H54 (cell line): ENCODE data around the gene THEM5.
"Not testable (repeated sequence)": the region's sequence is repeated elsewhere in the genome, so short reads cannot be mapped to it uniquely, and the experiment has no call there.

Source experiments
- DNase-seq: peaks from one replicate; pipeline ENCODE4 v3.0.0; 2011; ENCODE audit warnings: low spot score, mixed read lengths; ENCODE audit not compliant: insufficient read length
- FAIRE-seq: peaks from 3 replicates; lab custom pipeline; 2011; peaks lifted over from hg19 to GRCh38; lab: Jason Lieb, UNC
- POLR2A ChIP-seq: IDR thresholded peaks from 2 replicates; pipeline ENCODE4 v1.6.1; 2011; ENCODE audit warnings: low read depth, mild to moderate bottlenecking, low read length

Gene THEM5

DNA sequence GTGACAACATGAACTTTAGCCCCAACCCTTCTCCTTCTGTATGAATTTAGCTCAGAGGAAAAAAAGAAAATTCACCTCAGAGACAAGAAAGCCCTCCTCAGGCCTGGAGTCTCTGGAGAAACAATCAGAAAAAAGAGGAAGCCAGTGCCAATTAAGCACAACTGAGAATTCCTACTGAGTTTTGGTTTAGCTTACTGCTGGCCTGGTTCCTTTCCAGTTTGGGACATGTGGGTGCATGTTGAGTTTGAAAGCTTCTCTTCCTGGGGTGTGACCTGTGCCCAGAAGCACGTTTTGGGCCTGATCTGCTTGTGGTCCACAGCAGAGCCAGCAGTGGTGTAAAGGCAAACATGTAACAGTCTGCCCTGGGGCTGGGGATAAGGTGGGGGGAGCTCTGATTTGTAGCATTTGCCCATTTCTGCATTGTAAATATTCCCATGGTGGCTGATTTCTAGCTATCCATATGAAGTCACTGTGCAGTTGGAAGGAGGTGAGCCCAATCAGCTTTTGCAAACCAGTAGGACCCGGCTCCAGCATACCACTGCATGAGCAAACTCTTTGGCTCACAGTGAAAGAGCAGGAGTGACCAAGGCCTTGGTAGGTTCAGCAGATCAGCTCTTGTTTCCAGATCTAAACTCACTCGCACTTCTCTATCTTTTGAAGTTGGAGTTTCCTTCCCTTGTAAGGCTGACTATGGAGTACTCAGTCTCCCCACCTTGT, 4.7 kb upstream of the THEM5 start:
- FAIRE-seq (no peak), DNase-seq (no peak)
- no peak for TF ChIP-seq POLR2A

DNA sequence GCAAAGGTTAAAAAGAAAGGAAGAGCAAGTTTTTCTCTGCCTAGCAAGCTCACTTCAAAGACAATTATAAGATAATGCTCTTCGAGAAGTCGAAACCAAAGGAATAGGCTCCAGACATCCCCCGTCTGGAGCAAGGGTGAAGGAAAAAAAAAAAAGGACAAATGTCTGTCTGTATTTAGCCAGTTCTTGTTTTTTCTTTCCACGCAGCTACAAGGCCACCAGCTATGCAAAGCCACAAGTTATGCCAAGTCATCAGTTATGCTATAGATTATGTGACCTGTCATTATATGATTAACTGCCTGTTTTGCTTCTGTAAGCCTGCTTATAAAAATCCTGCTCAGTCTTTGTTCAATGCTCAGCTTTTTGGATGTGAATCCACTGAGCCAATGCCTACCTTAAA, 2.4 kb upstream of the THEM5 start:
- DNase-seq (no peak), FAIRE-seq (no peak)
- no peak for TF ChIP-seq POLR2A

- FAIRE-seq, DNase-seq: not testable (repeated sequence)
Measured at GRCh38 chr1:151855516-151855915, 2.0 kb upstream of the THEM5 start.

DNA sequence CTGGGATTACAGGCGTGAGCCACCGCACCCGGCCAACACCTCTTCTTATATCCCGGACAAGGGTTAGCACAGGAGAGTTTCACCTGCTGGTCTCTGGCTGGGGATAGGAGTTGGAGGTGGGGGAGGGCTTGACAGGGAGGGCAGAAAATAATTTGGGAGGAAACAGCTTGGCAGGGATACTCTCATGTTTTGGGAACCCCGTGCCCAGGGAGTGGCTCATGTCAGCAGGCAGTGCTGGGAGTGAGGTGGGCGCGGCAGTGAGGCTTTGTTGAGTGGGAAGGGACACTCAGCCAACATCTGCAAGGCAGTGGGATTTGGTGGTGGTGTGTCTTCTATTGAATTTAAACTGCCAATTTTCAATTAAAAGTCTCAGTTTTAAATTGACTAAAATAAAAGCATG, 1.1 kb upstream of the THEM5 start:
- TF ChIP-seq POLR2A, result no peak
- DNase-seq, result no peak
- no peak for FAIRE-seq

GRCh38 chr1:151852733-151853132, 779 bp downstream of the THEM5 start:
- DNase-seq (no peak), FAIRE-seq (no peak)
- TF ChIP-seq POLR2A, result no peak

DNA sequence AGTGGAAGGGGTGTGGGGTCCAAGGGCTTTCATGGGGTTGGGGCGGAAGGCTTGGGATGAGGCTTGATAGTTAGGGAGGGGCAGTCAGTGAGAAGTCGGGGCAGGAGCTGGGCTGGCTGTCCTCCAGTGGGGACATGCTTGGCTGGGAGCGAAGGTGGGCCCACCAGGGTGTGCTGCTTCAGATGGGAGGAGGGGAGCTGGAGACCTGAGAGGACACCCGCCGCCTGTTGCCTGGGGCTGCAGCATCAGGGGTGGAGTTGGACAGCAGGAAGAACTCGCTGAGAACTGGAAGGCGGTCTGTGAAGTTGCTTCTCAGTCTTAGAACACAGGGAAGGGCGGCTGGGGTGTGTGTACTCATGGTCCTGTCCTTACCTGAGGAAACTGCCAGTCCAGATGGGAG, 1.6 kb downstream of the THEM5 start:
- no peak for TF ChIP-seq POLR2A
- FAIRE-seq, result no peak
- DNase-seq, result no peak

DNA sequence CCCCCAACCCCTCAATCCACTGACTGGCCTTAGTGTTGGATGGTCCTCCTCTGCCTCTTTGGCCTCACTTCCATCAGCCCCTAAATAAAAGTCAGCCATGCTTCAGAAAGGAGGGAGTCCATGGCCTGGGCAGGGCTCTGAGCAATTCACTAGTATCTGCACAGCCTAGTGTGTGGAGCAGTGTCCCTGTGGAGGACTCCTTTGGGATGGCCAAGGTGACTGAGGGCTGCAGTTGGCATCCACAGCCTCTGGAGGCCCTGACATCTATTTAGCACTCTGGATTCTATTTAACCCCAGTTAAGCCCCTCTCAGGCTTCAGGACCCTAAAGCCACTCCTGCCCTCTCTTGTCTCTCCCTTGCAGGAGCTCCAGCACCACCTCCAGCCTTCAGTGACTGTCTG, 3.6 kb downstream of the THEM5 start:
- TF ChIP-seq POLR2A, result no peak
- FAIRE-seq (no peak), DNase-seq (no peak)

- TF ChIP-seq POLR2A, result no peak
- no peak for DNase-seq
- FAIRE-seq, result no peak
Measured at GRCh38 chr1:151849126-151849525, 4.4 kb downstream of the THEM5 start.

DNA sequence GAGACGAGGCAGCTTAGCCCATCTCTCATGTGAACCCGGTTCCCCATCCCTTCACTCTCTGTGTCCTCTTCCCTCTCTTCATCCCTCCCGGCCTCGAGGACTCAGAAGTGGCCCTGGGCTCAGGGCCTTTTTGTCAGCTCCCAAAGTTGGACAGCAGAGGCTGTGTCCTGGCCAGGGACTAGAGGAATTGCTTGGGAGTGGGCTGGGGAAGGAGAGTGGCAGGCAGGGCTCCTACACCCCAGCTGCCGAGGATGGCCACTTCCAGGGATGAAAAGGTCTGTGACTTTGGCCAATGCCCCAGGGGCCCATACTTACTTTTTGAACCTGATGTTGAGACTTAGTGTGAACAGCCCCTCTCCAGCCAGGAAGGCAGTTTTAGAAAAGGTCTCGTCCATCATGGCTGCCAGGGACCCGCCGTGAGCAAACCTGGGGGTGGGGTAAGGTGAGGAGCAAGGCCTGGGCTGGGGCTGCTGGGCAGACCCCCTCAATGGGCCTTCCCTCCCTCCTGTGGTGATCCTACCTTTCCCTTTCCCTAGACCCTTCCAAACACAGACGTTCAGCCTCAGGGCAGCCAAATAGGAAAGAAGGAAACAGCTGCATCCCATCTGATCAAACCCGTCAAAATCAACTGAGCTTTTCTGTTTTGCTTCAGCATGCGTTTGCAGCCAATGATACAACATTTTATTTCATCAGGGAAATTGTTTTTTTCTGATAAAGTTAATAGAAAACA, 5.5 kb downstream of the THEM5 start:
- TF ChIP-seq POLR2A, result no peak
- DNase-seq (no peak), FAIRE-seq (no peak)

DNA sequence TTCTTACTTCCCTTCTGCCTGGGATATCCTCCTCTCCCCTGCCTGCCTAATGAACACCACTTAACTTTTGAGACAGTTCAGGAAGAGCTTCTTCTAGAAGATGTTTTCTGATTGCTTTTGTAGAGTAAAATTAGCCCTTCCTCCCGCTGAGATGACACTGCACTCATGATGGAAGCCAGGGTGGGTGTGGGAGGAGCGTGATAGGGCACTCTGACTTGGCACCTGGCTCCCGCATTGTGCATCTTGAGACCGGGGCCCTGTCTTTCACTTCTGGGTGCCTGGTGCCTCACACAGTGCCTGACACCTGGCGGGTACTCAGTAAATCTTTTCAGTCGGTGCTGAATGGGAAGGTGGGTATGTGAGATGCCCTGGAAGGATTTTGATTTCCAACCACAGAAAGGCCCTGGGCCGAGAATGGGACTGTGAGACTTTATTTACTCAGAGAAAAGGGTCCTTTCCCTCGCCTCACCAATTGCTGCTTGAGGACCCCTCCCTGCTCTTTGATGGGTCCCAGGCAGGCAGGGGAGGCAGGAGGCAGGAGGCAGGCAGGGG, 6.8 kb downstream of the THEM5 start:
- no peak for TF ChIP-seq POLR2A
- FAIRE-seq, result no peak
- no peak for DNase-seq

DNA sequence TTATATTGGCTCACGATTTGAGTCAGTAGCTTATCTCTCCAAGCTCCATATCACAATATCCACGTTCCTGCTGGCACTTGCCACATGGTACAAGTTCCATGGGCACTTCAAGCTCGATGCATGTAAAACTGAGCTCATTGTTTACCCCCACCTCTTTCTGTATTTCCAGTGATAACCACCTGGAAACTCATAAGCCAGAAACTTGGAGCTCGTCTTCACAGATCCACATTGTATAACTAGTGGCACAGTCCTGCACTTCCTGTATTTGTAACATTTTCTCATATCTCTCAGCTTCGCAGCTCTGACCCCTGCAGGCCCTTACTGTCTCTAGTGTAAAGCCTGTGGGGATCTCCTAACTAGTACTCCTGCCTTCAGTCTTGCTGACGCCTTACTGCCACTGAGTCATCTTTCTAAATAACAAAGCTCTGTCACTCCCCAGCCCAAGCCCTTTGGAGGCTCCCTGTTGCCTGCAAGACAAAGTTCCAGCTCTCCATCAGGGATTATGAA, 7.4 kb downstream of the THEM5 start:
- FAIRE-seq (no peak), DNase-seq (no peak)
- no peak for TF ChIP-seq POLR2A

DNA sequence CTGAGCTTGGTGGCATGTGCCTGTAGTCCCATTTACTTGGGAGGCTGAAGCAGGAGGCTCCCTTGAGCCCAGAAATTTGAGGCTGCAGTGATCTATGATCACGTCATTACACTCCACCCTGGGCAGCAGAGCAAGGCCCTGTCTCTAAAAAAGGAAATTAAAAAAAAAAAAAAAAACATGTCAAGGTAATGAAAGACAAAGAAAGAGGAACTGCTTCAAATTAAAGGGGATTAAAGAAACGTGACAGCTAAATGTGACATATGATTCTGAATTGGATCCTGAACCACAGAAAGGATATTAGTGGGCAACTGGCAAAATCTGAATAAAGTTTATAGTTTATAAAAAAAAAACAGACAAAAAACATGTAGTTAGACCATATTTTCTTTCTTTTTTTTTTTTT, 10.1 kb downstream of the THEM5 start:
- TF ChIP-seq POLR2A, result no peak
- DNase-seq, result no peak
- FAIRE-seq, result no peak

- DNase-seq (no peak), FAIRE-seq (no peak)
- TF ChIP-seq POLR2A, result no peak
Measured at GRCh38 chr1:151841141-151841540, 12.4 kb downstream of the THEM5 start.

- TF ChIP-seq POLR2A, result no peak
- DNase-seq (no peak), FAIRE-seq (no peak)
Measured at GRCh38 chr1:151840421-151840820, 13.1 kb downstream of the THEM5 start.
